ENCODE results near the gene TLE1. TPM values are rescaled to one million over a fixed set of nuclear protein-coding genes. Genes with fewer than 3 reads are reported as not detected.

The TLE1 gene
- total RNA-seq, 1 donor from 2014 or later, result 79.4 TPM

- DNase-seq (ENCODE audit: low spot score), result no peak
- H3K27me3 Mint-ChIP-seq (ENCODE audit: unreplicated experiment), result peaks cover 1% of the 10 kb centered on the region
These were observed 113.4 kb downstream of the TLE1 start for GRCh38 chr9:81575956-81576355.

GRCh38 chr9:81574405-81574804 lies 114.9 kb downstream of the TLE1 start:
- Mint-ChIP-seq H3K27ac (ENCODE audit: unreplicated experiment) (no peak overlapping the region), H3K36me3 (ENCODE audit: low read depth, unreplicated experiment) (no peaks in the 10 kb centered on the region), H3K4me3 (ENCODE audit: unreplicated experiment) (no peak overlapping the region), H3K9me3 (ENCODE audit: unreplicated experiment) (no peaks in the 10 kb centered on the region), H3K27me3 (ENCODE audit: unreplicated experiment) (peaks cover 1% of the 10 kb centered on the region), H3K4me1 (ENCODE audit: unreplicated experiment) (peaks cover 12% of the 10 kb centered on the region)
- no peak for DNase-seq (ENCODE audit: low spot score)
- TF ChIP-seq CTCF (IDR thresholded peaks at IDR 0.05; ENCODE audit: unreplicated experiment), result no peak

More at GRCh38 chr9:81575956-81576355, 113.4 kb downstream of the TLE1 start:
- Mint-ChIP-seq H3K9me3 (ENCODE audit: unreplicated experiment) (no peaks in the 10 kb centered on the region), H3K4me1 (ENCODE audit: unreplicated experiment) (peaks cover 12% of the 10 kb centered on the region), H3K27ac (ENCODE audit: unreplicated experiment) (no peak overlapping the region), H3K36me3 (ENCODE audit: low read depth, unreplicated experiment) (peaks cover 1% of the 10 kb centered on the region), H3K4me3 (ENCODE audit: unreplicated experiment) (no peak overlapping the region)
- TF ChIP-seq CTCF (IDR thresholded peaks at IDR 0.05; ENCODE audit: unreplicated experiment), result no peak

- Mint-ChIP-seq H3K4me1 (ENCODE audit: unreplicated experiment) (peaks cover 12% of the 10 kb centered on the region), H3K9me3 (ENCODE audit: unreplicated experiment) (no peaks in the 10 kb centered on the region), H3K36me3 (ENCODE audit: low read depth, unreplicated experiment) (no peaks in the 10 kb centered on the region), H3K27me3 (ENCODE audit: unreplicated experiment) (peaks cover 1% of the 10 kb centered on the region), H3K27ac (ENCODE audit: unreplicated experiment) (no peak overlapping the region), H3K4me3 (ENCODE audit: unreplicated experiment) (no peak overlapping the region)
- TF ChIP-seq CTCF (IDR thresholded peaks at IDR 0.05; ENCODE audit: unreplicated experiment), result no peak
- DNase-seq (ENCODE audit: low spot score), result no peak
These were observed 115.7 kb downstream of the TLE1 start for GRCh38 chr9:81573415-81574321.

- H3K4me3 Mint-ChIP-seq (ENCODE audit: unreplicated experiment), result no peak overlapping the region
- H3K27me3 Mint-ChIP-seq (ENCODE audit: unreplicated experiment), result no peaks in the 10 kb centered on the region
- H3K4me1 Mint-ChIP-seq (ENCODE audit: unreplicated experiment), result no peaks in the 10 kb centered on the region
- no peaks in the 10 kb centered on the region for H3K9me3 Mint-ChIP-seq (ENCODE audit: unreplicated experiment)
- no peaks in the 10 kb centered on the region for H3K36me3 Mint-ChIP-seq (ENCODE audit: low read depth, unreplicated experiment)
- H3K27ac Mint-ChIP-seq (ENCODE audit: unreplicated experiment), result no peak overlapping the region
- TF ChIP-seq CTCF (IDR thresholded peaks at IDR 0.05; ENCODE audit: unreplicated experiment), result no peak
- no peak for DNase-seq (ENCODE audit: low spot score)
These were observed 119.3 kb downstream of the TLE1 start for GRCh38 chr9:81570083-81570482.

GRCh38 chr9:81566074-81566698 lies 123.2 kb downstream of the TLE1 start:
- Mint-ChIP-seq H3K4me3 (ENCODE audit: unreplicated experiment) (no peak overlapping the region), H3K9me3 (ENCODE audit: unreplicated experiment) (no peaks in the 10 kb centered on the region), H3K4me1 (ENCODE audit: unreplicated experiment) (no peaks in the 10 kb centered on the region), H3K36me3 (ENCODE audit: low read depth, unreplicated experiment) (no peaks in the 10 kb centered on the region), H3K27me3 (ENCODE audit: unreplicated experiment) (no peaks in the 10 kb centered on the region), H3K27ac (ENCODE audit: unreplicated experiment) (no peak overlapping the region)
- no peak for TF ChIP-seq CTCF (IDR thresholded peaks at IDR 0.05; ENCODE audit: unreplicated experiment)
- no peak for DNase-seq (ENCODE audit: low spot score)

Data from endothelial cell (in vitro differentiated cells).